HCT116 (cell line): ENCODE data around the gene KCND2.

ENCODE experiments used
- ATF3 ChIP-seq: IDR thresholded peaks from 2 replicates; pipeline ENCODE4 v1.6.1; 2012
- CEBPB ChIP-seq: IDR thresholded peaks from 2 replicates; pipeline ENCODE4 v1.6.1; 2012; ENCODE audit warnings: low read depth
- CTCF ChIP-seq, 3 experiments: fragments of 200-600 bp in 1 of 3; sonication (generic) in 1 of 3; IDR thresholded peaks in 2 of 3; conservative IDR thresholded peaks in 1 of 3; 2 replicates each; pipeline ENCODE4 v1.5.1; 2012 to 2017; ENCODE audit warnings: low read depth in 2 of 3, low read length in 2 of 3, antibody characterized with exemption in 1 of 3, borderline replicate concordance in 1 of 3, control low read depth in 1 of 3, mild to moderate bottlenecking in 1 of 3, mixed read lengths in 1 of 3, mixed run types in 1 of 3, moderate library complexity in 1 of 3; ENCODE audit not compliant: insufficient read depth in 1 of 3
- EGR1 ChIP-seq: IDR thresholded peaks from 2 replicates; pipeline ENCODE4 v1.6.1; 2012; ENCODE audit warnings: low read depth
- EZH2 ChIP-seq: fragments of 200-600 bp; sonication (generic); IDR thresholded peaks from 2 replicates; pipeline ENCODE4 v1.6.1; 2017; ENCODE audit warnings: antibody characterized with exemption, mixed run types
- EZH2phosphoT487 ChIP-seq: fragments of 200-600 bp; IDR thresholded peaks from 2 replicates; pipeline ENCODE4 v1.6.1; 2018; ENCODE audit warnings: antibody characterized with exemption, borderline replicate concordance
- JUND ChIP-seq: IDR thresholded peaks from 2 replicates; pipeline ENCODE4 v1.6.1; 2012
- MAX ChIP-seq: IDR thresholded peaks from 2 replicates; pipeline ENCODE4 v1.6.1; 2012
- POLR2A ChIP-seq: IDR thresholded peaks from 2 replicates; pipeline ENCODE4 v1.7.0; 2011; ENCODE audit warnings: borderline replicate concordance; ENCODE audit not compliant: insufficient read depth, insufficient read length; ENCODE audit errors: extremely low read depth
- POLR2AphosphoS5 ChIP-seq: IDR thresholded peaks from 2 replicates; pipeline ENCODE4 v1.6.1; 2011; ENCODE audit warnings: mild to moderate bottlenecking, low read depth, low read length, moderate library complexity
- REST ChIP-seq: IDR thresholded peaks from 2 replicates; pipeline ENCODE4 v1.6.1; 2012; ENCODE audit warnings: low read depth
- SIN3A ChIP-seq: IDR thresholded peaks from 2 replicates; pipeline ENCODE4 v1.6.1; 2012; ENCODE audit warnings: low read depth

- TF ChIP-seq CTCF (IDR thresholded peaks at IDR 0.05 in 2 of 3, conservative IDR thresholded peaks at IDR 0.05 in 1 of 3; ENCODE audit: borderline replicate concordance in 1 of 3, insufficient read depth in 1 of 3, low read depth in 2 of 3, low read length in 2 of 3) (no peak), EZH2 (no peak), POLR2A (no peak), POLR2AphosphoS5 (no peak), ATF3 (no peak), EZH2phosphoT487 (no peak), CEBPB (no peak), SIN3A (no peak), MAX (no peak), REST (no peak), EGR1 (no peak), JUND (no peak)
These were observed 163.6 kb downstream of the KCND2 start for GRCh38 chr7:120436487-120437060.
